ENCODE data around the gene RSKR. TPM values are rescaled to one million over a fixed set of nuclear protein-coding genes. Genes with fewer than 3 reads are reported as not detected.

Gene RSKR
- total and polyA plus RNA-seq, 9 of the 15 experiments (the other 6 are each of a cell fraction or from before 2014, with no cell fraction given), result 1.4 to 42.3 (median 16.2) TPM

DNA sequence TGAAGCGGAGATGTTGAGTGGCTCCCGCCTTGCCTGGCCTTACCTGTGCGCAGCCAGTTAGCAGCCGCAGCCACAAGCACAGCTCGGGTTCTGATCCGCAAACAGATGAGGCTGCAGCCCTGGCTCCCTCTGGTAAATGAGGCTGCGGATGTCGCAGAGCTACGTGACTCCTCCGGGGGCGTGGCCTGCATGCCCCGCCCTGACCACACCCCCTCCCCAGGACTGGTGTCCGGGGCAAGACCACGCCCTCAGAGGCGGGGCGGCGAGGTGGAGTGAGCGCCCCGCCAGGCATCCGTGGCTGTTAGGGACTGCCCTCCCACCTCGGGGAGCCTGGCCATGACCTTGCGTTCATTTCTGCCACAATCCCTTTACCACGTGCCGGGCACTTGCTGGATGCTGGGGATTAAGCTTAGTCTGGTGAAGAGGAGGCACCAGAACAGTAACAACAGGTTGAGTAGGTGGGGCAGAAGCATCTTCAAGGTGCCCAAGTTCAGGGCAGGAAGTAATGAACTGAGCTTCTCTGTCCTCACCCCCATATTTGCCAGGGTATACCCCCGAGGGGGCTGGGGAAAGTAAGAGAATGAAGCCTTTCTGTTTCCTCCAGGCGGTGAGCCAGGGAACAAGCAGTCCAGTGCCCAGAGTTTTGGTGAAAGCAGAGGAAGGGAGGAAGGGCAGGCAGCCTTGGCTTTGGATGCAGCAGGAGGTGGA lies 37.1 kb downstream of the RSKR start, which contains the start of gene ALDOC (continued):
- peak; percentile 93; the same call in 1 of the 2 replicates for TF ChIP-seq MGA (IDR thresholded peaks at IDR 0.05)
- TF ChIP-seq ESRRA (IDR thresholded peaks at IDR 0.05; ENCODE audit: borderline replicate concordance, low read depth), result peak; percentile 91
- TF ChIP-seq THAP12 (CRISPR knock-in tag; IDR thresholded peaks at IDR 0.05), result peak; percentile 96
- TF ChIP-seq KDM5B (IDR thresholded peaks at IDR 0.05; ENCODE audit: insufficient replicate concordance, low read depth, low read length), result peak; percentile 90
- peak; percentile 81 for TF ChIP-seq TAF7 (tag; IDR thresholded peaks at IDR 0.05)
- no peak for TF ChIP-seq ZNF24 (IDR thresholded peaks at IDR 0.05)
- TF ChIP-seq LEF1 (IDR thresholded peaks at IDR 0.05), result peak; percentile 38; the same call in 1 of the 2 replicates
- TF ChIP-seq ZNF146 (CRISPR knock-in tag; IDR thresholded peaks at IDR 0.05; ENCODE audit: unreplicated experiment), result no peak
- peak; percentile 75; the same call in 1 of the 2 replicates for TF ChIP-seq NFRKB (IDR thresholded peaks at IDR 0.05; ENCODE audit: low read depth)
- peak; percentile 49 for TF ChIP-seq ERF (CRISPR knock-in tag; IDR thresholded peaks at IDR 0.05)
- no peak for TF ChIP-seq E2F4 (CRISPR knock-in tag; IDR thresholded peaks at IDR 0.05; ENCODE audit: low read depth)
- TF ChIP-seq ZNF445 (CRISPR knock-in tag; IDR thresholded peaks at IDR 0.05; ENCODE audit: low read depth), result 0 out of 2 replicates have a peak, but pooled peaks have one; percentile 36

All from K562 (cell line).